ENCODE results near the gene RPS6KB1.

GRCh38 chr17:59941131-59941530 is 48.2 kb downstream of the RPS6KB1 start:
- no peak for TF ChIP-seq CTCF (IDR thresholded peaks at IDR 0.05; ENCODE audit: low read depth, low read length, poor library complexity, severe bottlenecking)
- TF ChIP-seq EZH2phosphoT487 (IDR thresholded peaks at IDR 0.05; ENCODE audit: borderline replicate concordance, low read length): no peak

Data from DOHH2 (cell line).